ENCODE data around the gene CDS1.
"Not testable (repeated sequence)": the region's sequence is repeated elsewhere in the genome, so short reads cannot be mapped to it uniquely, and the experiment has no call there.

The CDS1 gene

GRCh38 chr4:84582988-84583875, at the start of gene CDS1:
CDS1 (plus strand) TSS chr4:84583127; CDS start chr4:84583402, 275 bp downstream.
- DNase-seq: peak; percentile 23

- no peak for DNase-seq
Observed at GRCh38 chr4:84535901-84536300, 47.0 kb upstream of the CDS1 start.

- no peak for DNase-seq
Observed at GRCh38 chr4:84545093-84545492, 37.8 kb upstream of the CDS1 start.

GRCh38 chr4:84547211-84547610, 35.7 kb upstream of the CDS1 start:
- no peak for DNase-seq

DNA sequence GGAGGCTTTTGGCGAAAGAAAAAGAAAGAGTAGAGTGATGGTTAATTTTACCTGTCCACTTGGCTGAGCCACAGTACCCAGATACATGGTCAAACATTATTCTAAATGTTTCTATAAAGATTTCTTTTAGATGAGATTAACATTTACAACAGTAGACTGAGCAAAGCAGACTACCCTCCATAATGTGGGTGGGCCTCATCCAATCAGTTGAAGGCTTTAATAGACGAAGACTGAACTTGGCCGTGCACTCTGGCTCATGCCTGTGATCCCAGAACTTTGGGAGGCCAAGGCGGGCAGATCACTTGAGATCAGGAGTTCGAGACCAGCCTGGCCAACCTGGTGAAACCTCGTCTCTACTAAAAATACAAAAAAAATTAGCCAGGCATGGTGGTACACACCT, 33.7 kb upstream of the CDS1 start:
- DNase-seq: not testable (repeated sequence)

GRCh38 chr4:84562156-84562555, 20.8 kb upstream of the CDS1 start:
- no peak for DNase-seq

GRCh38 chr4:84563002-84563401, 19.9 kb upstream of the CDS1 start:
- DNase-seq: no peak

- no peak for DNase-seq
Observed at GRCh38 chr4:84565951-84566350, 17.0 kb upstream of the CDS1 start.

DNA sequence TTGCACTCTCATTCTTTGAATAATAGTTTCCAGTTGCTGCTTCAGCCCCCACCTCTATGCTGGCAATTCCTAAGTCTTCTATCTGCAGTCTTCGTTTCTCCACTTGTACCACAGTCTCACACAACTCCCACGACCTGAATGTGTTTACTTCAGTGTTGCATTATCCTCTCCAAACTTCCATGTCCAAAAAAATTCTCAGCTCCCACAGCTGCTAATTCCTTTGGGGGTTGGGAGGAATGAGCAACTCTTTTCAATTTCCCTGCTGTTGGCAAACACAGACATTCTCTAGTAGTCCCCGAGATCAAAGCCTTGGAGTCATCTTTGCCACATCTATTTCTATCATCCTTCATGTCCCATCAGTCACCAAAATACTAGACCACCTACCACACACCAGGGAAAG, 14.4 kb upstream of the CDS1 start:
- DNase-seq: no peak

GRCh38 chr4:84569009-84569408, 13.9 kb upstream of the CDS1 start:
- no peak for DNase-seq

DNA sequence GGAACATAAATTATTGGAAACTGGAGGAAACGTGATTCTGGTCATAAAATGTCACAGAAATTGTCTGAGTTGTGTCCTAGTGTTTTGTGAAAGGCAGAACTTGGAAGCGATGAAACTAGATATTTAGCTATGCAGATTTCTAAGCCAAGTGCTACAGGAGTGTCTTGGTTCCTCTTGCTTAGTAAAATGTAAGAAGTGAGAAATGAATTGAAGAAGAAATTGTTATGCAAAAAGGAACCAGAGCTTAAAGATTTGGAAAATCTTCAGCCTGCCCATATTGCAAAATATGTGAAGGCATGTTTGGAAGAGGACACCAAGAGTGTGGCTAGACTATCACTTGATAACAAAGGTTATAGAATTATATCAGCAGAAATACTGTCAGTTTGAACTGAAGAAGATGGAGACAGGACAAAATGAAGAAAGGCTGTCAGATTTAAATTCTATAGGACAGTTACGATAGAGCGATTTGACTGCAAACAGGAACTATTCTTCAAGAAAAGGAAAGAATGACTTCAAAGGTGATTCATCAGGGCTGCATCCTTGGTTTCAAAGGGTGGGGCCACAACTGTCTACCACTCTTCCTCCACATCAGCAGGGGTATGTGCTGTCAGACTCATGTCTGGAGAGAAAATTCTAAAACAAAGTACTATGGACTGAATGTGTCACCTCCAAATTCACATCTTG, 9.4 kb upstream of the CDS1 start:
- DNase-seq: no peak

- no peak for DNase-seq
Observed at GRCh38 chr4:84574069-84574720, 8.7 kb upstream of the CDS1 start.

GRCh38 chr4:84578540-84579402, 4.2 kb upstream of the CDS1 start:
- no peak for DNase-seq

DNA sequence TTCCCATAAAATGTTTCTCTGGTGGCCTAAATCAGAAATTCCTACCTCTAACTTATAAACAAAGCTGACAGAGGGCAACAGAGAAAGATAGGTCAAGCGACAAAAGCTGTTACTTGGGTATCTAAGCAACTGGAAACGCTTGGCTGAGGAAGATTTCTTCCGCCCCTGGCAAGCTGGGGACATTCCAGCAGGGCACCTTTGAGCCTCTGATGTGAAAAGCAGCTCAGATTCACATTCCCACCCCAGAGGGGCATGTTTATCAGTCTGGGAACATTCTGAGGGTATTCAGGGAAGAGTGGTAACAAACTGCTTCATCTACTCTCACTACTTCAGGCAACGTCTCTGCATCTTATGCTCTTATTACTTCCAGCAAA, 3.5 kb upstream of the CDS1 start:
- no peak for DNase-seq

DNA sequence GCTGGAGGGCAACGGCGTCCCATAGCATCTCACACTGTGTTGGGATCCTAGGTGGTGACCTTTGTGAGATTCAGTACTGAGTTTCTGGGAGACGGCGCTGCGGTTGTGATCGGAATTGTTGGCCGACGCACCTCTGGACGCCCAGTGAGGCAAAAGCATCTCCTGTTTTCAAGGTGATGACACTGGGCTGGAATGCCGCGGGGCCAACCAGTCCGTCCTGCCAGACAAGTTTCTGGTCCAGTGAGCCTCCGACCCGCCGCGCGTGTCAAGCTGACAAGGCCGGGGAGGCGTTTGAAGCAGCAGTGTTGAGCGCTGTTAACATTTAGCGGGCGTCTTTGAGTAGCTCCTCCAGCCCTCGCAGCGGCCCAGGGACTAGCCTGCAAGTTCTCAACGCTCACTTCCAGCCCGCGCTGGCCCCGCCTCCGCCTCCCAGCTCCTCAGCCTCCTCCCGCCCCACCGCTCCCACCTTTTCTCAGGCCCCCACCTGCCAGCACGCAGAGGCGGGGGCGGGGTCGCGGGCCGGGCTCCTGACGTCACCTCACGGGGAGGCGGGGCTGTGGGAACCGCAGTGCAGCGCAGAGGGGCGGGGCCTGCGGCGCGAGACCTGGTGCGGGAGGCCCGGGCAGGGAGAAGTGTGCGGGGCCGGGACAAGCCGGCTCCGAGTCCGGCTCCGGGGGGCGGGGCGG, 482 bp upstream of the CDS1 start:
- peak; percentile 87 for DNase-seq

DNA sequence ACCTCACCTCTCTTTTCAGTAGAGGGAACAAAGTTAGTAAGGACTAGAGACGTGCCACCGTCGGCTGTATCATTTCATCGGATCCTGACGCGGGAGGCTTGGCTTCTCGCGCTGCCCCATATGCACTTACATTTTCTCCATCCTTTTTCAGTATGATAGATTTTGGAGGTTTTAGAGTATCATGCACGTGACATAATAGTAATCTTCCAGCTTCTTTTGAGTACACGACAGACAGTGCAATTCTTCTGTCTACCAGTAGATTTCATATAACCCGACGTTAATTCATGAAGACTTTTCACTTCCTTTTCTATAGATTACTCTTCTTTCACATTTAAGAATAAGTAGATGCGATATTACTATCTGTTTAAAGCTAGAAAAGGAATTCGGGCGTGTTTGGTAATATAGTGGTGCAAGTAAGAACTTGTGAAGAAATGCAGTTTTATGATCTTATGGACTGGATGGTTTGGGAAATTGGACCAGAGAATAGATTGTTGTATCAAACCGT, 1.0 kb downstream of the CDS1 start:
- no peak for DNase-seq

- no peak for DNase-seq
Observed at GRCh38 chr4:84585251-84585650, 2.3 kb downstream of the CDS1 start.

GRCh38 chr4:84594724-84595123, 11.8 kb downstream of the CDS1 start:
- no peak for DNase-seq

- no peak for DNase-seq
Observed at GRCh38 chr4:84596826-84597225, 13.9 kb downstream of the CDS1 start.

DNA sequence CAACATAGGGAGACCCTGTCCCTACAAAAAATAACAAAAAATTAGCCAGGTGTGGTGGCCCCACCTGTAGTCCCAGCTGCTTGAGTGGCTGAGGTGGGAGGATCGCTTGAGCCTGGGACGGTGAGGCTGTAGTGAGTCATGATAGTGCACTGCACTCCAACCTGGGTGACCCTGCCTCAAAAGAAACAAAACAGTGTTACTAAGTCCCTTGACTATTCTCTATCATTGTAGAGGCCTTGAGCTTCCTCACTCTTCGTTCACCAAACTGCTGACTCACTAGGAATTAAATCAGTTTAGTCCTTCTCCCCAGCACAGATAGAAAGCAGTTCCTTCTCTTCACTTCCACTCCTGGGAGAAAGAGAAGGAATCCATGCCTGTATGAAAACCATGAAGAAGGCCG, 14.5 kb downstream of the CDS1 start:
- DNase-seq: no peak

- DNase-seq: no peak
Observed at GRCh38 chr4:84606645-84607044, 23.7 kb downstream of the CDS1 start.

DNA sequence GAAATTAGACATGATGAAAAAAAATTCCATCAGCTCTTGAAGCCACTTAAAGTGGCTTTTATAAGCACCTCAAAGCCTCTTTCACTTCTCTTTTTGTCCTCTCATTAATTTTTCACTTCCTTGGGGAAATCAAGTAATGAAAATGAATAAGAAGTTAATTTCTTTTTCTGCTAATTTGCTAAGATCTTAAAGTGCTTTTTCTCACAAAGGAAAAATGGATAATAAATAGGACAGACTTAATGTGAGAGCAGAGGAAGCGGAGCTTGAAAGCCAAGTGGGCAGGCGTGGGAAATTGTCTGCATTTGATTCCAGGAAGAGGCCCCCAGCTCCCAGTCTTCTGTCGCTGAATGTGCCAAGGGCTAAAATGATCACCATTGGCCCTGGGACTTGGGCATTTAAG, 28.6 kb downstream of the CDS1 start:
- DNase-seq: no peak

Measured in right hindlimb (tissue), 1 donor.